ENCODE data around the gene PFN3. TPM values are rescaled to one million over a fixed set of nuclear protein-coding genes. Genes with fewer than 3 reads are reported as not detected.
A peak's percentile ranks its signal among the peaks of the same experiment; 100 is the strongest.

The PFN3 gene
- total RNA-seq, 1 donor from 2014 or later: not detected

DNA sequence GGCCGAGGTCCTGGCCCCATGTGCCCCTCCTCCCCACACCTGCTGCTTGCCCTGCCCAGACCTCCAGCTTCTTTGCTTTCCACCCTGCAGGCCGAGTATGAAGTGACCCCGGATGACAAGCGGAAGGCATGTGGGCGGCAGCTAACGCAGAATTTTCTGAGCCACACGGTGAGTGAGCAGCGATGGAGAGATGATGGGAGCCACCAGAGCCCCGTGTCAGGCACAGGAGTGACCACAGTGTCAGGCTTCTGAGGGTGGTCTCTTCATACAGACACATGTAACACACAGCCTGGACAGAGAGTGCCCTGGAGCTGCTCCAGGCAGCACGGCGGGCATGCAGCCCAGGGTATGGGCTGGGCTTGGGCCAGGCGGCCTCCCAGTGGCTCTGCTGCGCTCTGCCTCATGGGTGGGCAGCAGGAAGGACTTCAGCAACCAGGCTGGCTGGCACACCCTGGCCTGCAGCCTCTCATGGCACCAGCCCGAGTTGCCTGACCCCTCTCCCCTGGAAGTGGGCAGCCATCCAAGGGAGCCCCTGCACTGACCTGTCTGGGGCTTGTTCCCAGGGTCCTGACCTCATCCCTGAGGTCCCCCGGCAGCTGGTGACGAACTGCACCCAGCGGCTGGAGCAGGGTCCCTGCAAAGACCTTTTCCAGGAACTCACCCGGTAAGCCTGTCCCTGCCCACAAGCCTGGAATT, 31.8 kb upstream of the PFN3 start:
- Mint-ChIP-seq H3K9me3 (ENCODE audit: low read depth) (no peaks in the 10 kb centered on the region), H3K36me3 (ENCODE audit: low read depth) (peaks cover 12% of the 10 kb centered on the region), H3K4me1 (ENCODE audit: low read depth) (peaks cover 11% of the 10 kb centered on the region), H3K4me3 (ENCODE audit: unreplicated experiment) (no peak overlapping the region), H3K27ac (ENCODE audit: unreplicated experiment) (no peak overlapping the region), H3K27me3 (ENCODE audit: low read depth) (no peaks in the 10 kb centered on the region)
- DNase-seq (ENCODE audit: low spot score): peak; percentile 84
- TF ChIP-seq, protein P1, sequence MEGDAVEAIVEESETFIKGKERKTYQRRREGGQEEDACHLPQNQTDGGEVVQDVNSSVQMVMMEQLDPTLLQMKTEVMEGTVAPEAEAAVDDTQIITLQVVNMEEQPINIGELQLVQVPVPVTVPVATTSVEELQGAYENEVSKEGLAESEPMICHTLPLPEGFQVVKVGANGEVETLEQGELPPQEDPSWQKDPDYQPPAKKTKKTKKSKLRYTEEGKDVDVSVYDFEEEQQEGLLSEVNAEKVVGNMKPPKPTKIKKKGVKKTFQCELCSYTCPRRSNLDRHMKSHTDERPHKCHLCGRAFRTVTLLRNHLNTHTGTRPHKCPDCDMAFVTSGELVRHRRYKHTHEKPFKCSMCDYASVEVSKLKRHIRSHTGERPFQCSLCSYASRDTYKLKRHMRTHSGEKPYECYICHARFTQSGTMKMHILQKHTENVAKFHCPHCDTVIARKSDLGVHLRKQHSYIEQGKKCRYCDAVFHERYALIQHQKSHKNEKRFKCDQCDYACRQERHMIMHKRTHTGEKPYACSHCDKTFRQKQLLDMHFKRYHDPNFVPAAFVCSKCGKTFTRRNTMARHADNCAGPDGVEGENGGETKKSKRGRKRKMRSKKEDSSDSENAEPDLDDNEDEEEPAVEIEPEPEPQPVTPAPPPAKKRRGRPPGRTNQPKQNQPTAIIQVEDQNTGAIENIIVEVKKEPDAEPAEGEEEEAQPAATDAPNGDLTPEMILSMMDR (IDR thresholded peaks at IDR 0.05): no peak

DNA sequence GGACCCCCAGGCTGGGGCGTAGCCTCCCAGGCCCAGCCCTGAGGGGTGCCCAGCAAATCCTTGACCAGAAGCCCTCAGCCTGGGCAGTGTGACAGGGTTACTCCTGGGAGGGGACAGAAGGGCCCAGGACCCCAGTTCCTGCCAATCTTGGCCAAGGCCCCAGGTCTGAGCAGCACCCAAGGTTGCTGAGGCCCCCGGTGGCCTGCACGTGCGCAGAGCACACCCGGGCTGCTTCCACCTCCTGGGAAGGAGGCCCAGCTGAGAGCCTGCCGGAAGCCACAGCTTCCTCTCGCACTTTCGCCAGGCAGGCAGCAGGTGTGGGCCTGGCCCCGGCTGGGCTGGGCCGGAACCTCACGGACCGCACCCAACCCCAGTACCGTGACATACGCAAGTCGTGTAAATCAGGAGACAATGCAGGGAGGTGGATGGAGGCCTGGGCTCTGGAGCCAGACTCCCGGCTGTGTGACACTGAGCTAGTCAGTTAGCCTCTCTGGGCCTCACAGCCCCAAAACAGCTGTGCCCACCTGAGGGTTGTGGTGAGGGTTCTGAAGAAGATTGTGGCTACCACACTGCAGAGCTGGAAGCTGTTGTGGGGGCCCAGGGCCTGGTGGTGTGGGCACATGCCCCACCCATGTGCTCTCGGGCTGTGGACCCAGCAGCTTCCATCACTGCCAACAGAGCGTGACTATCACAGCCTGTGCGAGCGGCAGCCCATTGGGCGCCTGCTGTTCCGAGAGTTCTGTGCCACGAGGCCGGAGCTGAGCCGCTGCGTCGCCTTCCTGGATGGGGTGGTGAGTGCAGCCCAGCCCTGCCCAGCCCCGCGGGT, 31.1 kb upstream of the PFN3 start:
- Mint-ChIP-seq H3K27me3 (ENCODE audit: low read depth) (no peaks in the 10 kb centered on the region), H3K4me3 (ENCODE audit: unreplicated experiment) (no peak overlapping the region)

DNA sequence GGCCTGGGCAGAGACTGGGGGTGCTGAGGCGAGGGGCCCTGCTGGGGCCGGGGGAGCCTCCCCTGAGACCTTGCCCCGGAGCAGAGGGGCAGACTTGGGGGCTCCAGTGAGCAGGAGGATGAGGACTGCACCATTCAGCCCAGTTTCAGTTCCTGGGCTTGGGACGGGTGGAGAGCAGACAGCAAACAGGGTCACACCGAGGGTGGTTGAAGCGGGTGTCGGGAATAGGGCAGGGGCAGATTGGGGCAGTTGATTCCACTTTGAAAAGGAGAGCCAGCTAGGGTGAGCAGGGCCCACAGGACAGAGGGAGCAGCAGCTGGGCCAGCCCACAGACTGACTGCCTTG, 30.5 kb upstream of the PFN3 start:
- no peak overlapping the region for H3K27ac Mint-ChIP-seq (ENCODE audit: unreplicated experiment)
- H3K27me3 Mint-ChIP-seq (ENCODE audit: low read depth): no peaks in the 10 kb centered on the region
- TF ChIP-seq, protein P1 (IDR thresholded peaks at IDR 0.05): no peak
- H3K4me1 Mint-ChIP-seq (ENCODE audit: low read depth): peaks cover 14% of the 10 kb centered on the region
- peaks cover 8% of the 10 kb centered on the region for H3K36me3 Mint-ChIP-seq (ENCODE audit: low read depth)
- DNase-seq (ENCODE audit: low spot score): no peak
- no peak overlapping the region for H3K4me3 Mint-ChIP-seq (ENCODE audit: unreplicated experiment)
- no peaks in the 10 kb centered on the region for H3K9me3 Mint-ChIP-seq (ENCODE audit: low read depth)

More for the DNA sequence above, 31.1 kb upstream of the PFN3 start:
- peaks cover 8% of the 10 kb centered on the region for H3K36me3 Mint-ChIP-seq (ENCODE audit: low read depth)
- H3K4me1 Mint-ChIP-seq (ENCODE audit: low read depth): peaks cover 13% of the 10 kb centered on the region
- no peaks in the 10 kb centered on the region for H3K9me3 Mint-ChIP-seq (ENCODE audit: low read depth)
- DNase-seq (ENCODE audit: low spot score): peak; percentile 87
- no peak overlapping the region for H3K27ac Mint-ChIP-seq (ENCODE audit: unreplicated experiment)
- TF ChIP-seq, protein P1 (IDR thresholded peaks at IDR 0.05): no peak

DNA sequence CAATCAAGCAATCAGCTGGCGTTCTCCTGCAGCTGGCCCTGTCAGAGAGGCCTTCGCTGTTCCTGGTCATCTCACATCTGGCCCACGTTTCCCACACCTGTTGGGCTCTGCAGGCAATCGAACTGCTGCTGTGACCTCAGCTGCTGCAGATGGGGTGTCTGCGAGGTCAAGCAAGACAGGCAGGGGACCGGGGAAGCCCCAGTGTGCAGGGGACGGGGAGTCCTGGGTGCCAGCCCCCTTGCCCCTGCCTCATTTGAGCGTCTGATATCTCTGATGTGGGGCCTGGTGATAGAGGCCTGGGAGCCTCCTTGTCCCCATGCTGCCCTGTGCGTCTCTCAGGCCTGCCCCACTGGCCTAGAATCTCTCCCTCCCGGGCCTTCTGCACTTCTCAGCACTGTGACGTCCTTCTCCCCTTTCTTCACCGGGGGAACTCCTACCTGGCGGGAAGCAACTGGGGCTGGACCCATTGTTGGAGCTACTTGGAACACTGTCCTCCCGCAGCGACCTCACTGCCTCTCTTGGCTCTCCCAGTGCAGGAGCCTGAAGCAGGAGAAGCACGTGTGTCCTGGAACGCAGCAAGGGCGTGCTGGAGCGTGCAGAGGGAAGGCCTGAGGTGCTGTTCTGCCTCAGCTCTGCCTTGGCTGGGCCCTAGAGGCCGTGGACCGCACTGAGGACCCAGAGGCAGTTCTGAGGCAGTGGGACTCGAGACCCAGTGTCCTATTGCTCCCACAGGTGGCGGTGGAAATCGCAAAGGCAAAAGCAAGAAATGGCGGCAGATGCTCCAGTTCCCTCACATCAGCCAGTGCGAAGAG, 29.9 kb upstream of the PFN3 start:
- no peak overlapping the region for H3K4me3 Mint-ChIP-seq (ENCODE audit: unreplicated experiment)
- peaks cover 8% of the 10 kb centered on the region for H3K36me3 Mint-ChIP-seq (ENCODE audit: low read depth)
- TF ChIP-seq, protein P1 (IDR thresholded peaks at IDR 0.05): no peak
- peak; percentile 64 for DNase-seq (ENCODE audit: low spot score)
- H3K9me3 Mint-ChIP-seq (ENCODE audit: low read depth): no peaks in the 10 kb centered on the region
- H3K27me3 Mint-ChIP-seq (ENCODE audit: low read depth): no peaks in the 10 kb centered on the region
- H3K4me1 Mint-ChIP-seq (ENCODE audit: low read depth): peaks cover 19% of the 10 kb centered on the region
- H3K27ac Mint-ChIP-seq (ENCODE audit: unreplicated experiment): no peak overlapping the region

Data from chondrocyte (in vitro differentiated cells).